Esophagus squamous epithelium (tissue), 5 donors: ENCODE data around the gene PTPN14. TPM values are rescaled to one million over a fixed set of nuclear protein-coding genes. Genes with fewer than 3 reads are reported as not detected.

Experiments
- DNase-seq: peaks from one replicate; lab custom pipeline; 2025; lab: John Stamatoyannopoulos, UW
- H3K27ac ChIP-seq, 4 donors: fragments of 200-600 bp; sonication (generic); one replicate each; pipeline ENCODE4 v1.5.1; 2016 to 2019; ENCODE audit warnings: mild to moderate bottlenecking in 1 of 4
- H3K27me3 ChIP-seq, 4 donors: fragments of 200-600 bp; sonication (generic); 1 replicate in 3 of 4; 2 replicates in 1 of 4; pipeline versions ENCODE4 v1.5.1 to v1.6.0; 2017 to 2021; ENCODE audit warnings: antibody characterized with exemption in 1 of 4
- H3K36me3 ChIP-seq, 3 donors: fragments of 200-600 bp; sonication (generic); one replicate each; pipeline ENCODE4 v1.5.1; 2016 to 2019
- H3K4me1 ChIP-seq, 3 donors: fragments of 200-600 bp; sonication (generic); one replicate each; pipeline ENCODE4 v1.5.1; 2017 to 2019
- H3K4me3 ChIP-seq, 4 donors: fragments of 200-600 bp; sonication (generic); 1 replicate in 3 of 4; 2 replicates in 1 of 4; pipeline ENCODE4 v1.5.1; 2016 to 2019; ENCODE audit warnings: mild to moderate bottlenecking in 2 of 4, moderate library complexity in 1 of 4
- H3K9me3 ChIP-seq, 3 donors: fragments of 200-600 bp; sonication (generic); one replicate each; pipeline ENCODE4 v1.5.1; 2016 to 2019
- CTCF ChIP-seq, 6 experiments: fragments of 450-650 bp in 4 of 6; fragments of 200-600 bp in 2 of 6; sonication (generic) in 2 of 6; IDR thresholded peaks; one replicate each; pipeline ENCODE4 v1.5.1; 2016 to 2019; ENCODE audit warnings: antibody characterized with exemption in 6 of 6, mild to moderate bottlenecking in 4 of 6, moderate library complexity in 4 of 6
- POLR2A ChIP-seq, 4 donors: fragments of 450-650 bp; IDR thresholded peaks; one replicate each; pipeline ENCODE4 v1.6.1; 2017; ENCODE audit warnings: antibody characterized with exemption in 4 of 4, mild to moderate bottlenecking in 4 of 4, moderate library complexity in 3 of 4
- WGBS, 2 donors: methylation state at CpG; one replicate each; pipeline ENCODE4 v1.1.5; 2018; 5-methylcytosine and 5-hydroxymethylcytosine counted together
- intact Hi-C: fragments of 100-400 bp; cut with DNase I; formaldehyde crosslinking; loops from one replicate; pipeline ENCODE4 v1.15.0; 2022
- total RNA-seq, 4 donors: library from RNA; depleted of rRNA; stranded (reverse); fragments of >200 nt; gene quantifications; one replicate each; pipeline ENCODE4 v1.1.0, GENCODE V29; 2016
- donor health status: DM: yes; HTN: yes; CAD: no.

The PTPN14 gene
- total RNA-seq, 4 donors from 2014 or later = 14.4 to 28.8 (median 15.7) TPM

- Histone ChIP-seq H3K36me3 (peaks cover 0 to 4% (median 0%) of the 10 kb centered on the region in 3 donors), H3K4me1 (peaks cover 0 to 33% (median 3%) of the 10 kb centered on the region in 3 donors), H3K27me3 (no peaks in the 10 kb centered on the region), H3K9me3 (no peaks in the 10 kb centered on the region), H3K27ac (no peak overlapping the region), H3K4me3 (no peak overlapping the region)
- TF ChIP-seq CTCF (IDR thresholded peaks at IDR 0.05) = no peak
- no peak for TF ChIP-seq POLR2A (IDR thresholded peaks at IDR 0.05)
- no peak for DNase-seq
- intact Hi-C loops = no loop called here
- 52 to 60% methylated on average over 6 of the region's 6 CpGs for WGBS, 2 donors
These were observed 95.2 kb downstream of the PTPN14 start for GRCh38 chr1:214455971-214456867.

GRCh38 chr1:214455479-214455878 lies 95.9 kb downstream of the PTPN14 start:
- 66 to 82% methylated on average over 3 of the region's 3 CpGs for WGBS, 2 donors

GRCh38 chr1:214454569-214455396 lies 96.6 kb downstream of the PTPN14 start:
- Histone ChIP-seq H3K4me1 (peaks cover 0 to 33% (median 3%) of the 10 kb centered on the region in 3 donors), H3K27me3 (no peaks in the 10 kb centered on the region), H3K4me3 (no peak overlapping the region), H3K36me3 (peaks cover 0 to 4% (median 0%) of the 10 kb centered on the region in 3 donors), H3K27ac (peak overlapping the region in 1 of 4 donors; percentile 50), H3K9me3 (no peaks in the 10 kb centered on the region)
- TF ChIP-seq CTCF (IDR thresholded peaks at IDR 0.05) (no peak), POLR2A (IDR thresholded peaks at IDR 0.05) (no peak)
- WGBS, 2 donors = 31% methylated on average over 3 of the region's 3 CpGs
- DNase-seq = no peak
- intact Hi-C loops = no loop called here

More at GRCh38 chr1:214455479-214455878, 95.9 kb downstream of the PTPN14 start:
- Histone ChIP-seq H3K36me3 (peaks cover 0 to 4% (median 0%) of the 10 kb centered on the region in 3 donors), H3K4me3 (no peak overlapping the region), H3K4me1 (peaks cover 0 to 33% (median 3%) of the 10 kb centered on the region in 3 donors), H3K9me3 (no peaks in the 10 kb centered on the region), H3K27me3 (no peaks in the 10 kb centered on the region), H3K27ac (peak overlapping the region in 1 of 4 donors; percentile 50)
- intact Hi-C loops = no loop called here
- no peak for DNase-seq
- no peak for TF ChIP-seq CTCF (IDR thresholded peaks at IDR 0.05)
- no peak for TF ChIP-seq POLR2A (IDR thresholded peaks at IDR 0.05)

- intact Hi-C loops = no loop called here
- no peak overlapping the region for H3K4me3 ChIP-seq
- H3K4me1 ChIP-seq = peaks cover 0 to 33% (median 3%) of the 10 kb centered on the region in 3 donors
- no peaks in the 10 kb centered on the region for H3K27me3 ChIP-seq
- H3K9me3 ChIP-seq = no peaks in the 10 kb centered on the region
- H3K36me3 ChIP-seq = peaks cover 0 to 4% (median 0%) of the 10 kb centered on the region in 3 donors
- TF ChIP-seq POLR2A (IDR thresholded peaks at IDR 0.05) (no peak), CTCF (IDR thresholded peaks at IDR 0.05) (no peak)
- WGBS, 2 donors = 94 to 100% methylated on average over 3 of the region's 3 CpGs
- no peak overlapping the region for H3K27ac ChIP-seq
- DNase-seq = no peak
These were observed 98.2 kb downstream of the PTPN14 start for GRCh38 chr1:214453109-214453722.
